Measurements from ENCODE around the gene STX1A. TPM values are rescaled to one million over a fixed set of nuclear protein-coding genes. Genes with fewer than 3 reads are reported as not detected.

Gene STX1A
- total RNA-seq (2012; rRNA removed) (9.3 and 10.0 TPM in 2 replicates), polyA plus RNA-seq (2012; rRNA removed) (22.0 and 22.6 TPM in 2 replicates), Bru-seq, nascent RNA (percentile 65 among the genes with signal in this experiment), BruChase-seq, experiment 1, labeled RNA remaining after a 6-hour chase (percentile 68 among the genes with signal in this experiment), BruChase-seq, experiment 2, labeled RNA remaining after a 2-hour chase (percentile 63 among the genes with signal in this experiment)
- polyA plus RNA-seq (2012; cell fraction: cytosol; rRNA removed), result 9.5 and 18.4 TPM in 2 replicates
- polyA plus RNA-seq (2012; cell fraction: nucleus; rRNA removed; ENCODE audit: low replicate concordance), result 99.0 and 183 TPM in 2 replicates
- long read RNA-seq, partial matches to known transcripts, result 0 of 8 reads
- long read RNA-seq, other reads (novel, unspliced or antisense), result 8 of 8 reads

DNA sequence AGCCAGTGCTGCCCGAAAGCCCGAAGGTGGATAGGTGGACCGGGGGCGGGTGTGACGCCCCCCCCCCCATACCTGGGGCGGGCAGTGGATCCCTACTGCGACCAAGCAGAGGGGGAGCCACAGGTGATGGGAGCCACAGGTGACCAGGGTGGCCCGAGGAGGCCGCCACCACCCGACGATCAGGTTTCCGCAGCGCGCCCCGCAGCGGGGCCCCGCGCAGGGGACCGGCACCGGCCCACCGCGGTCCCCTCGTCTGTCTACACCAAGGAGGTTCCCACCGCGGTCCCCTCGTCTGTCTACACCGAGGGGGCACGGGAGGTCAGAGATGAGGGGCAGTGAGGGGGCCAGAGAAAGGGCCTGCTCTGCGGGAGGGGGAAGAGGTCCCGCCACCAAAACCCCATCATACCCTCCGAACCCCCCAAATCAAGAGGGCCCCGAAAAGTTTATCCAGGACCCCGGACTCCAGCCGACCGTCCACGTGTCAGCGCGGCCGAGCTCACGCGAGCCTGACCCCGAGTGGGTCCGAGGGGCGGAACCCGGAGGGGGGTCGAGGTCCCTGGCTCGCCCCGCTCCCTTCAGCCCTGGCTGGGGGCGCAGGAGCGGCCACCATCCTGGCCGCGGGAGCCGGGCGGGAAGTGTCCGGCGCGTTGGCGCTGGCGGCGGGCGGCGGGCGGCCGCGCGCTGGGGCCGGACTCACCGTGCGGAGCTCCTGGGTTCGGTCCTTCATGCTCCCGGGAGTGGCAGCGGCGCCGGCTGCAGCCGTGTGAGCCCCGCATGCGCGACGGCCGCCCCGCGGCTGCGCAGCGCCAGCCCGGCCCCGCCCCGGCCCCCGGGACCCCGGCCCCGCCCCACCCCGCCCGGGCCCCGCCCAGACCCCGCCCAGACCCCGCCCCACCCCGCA is at the start of gene STX1A:
TSS of gene STX1A (minus strand) at position 765 of the 901 bp plus-strand sequence. CDS start at position 727, 38 bp downstream.
- in situ Hi-C loops (cut with MboI; ENCODE audit: low sequenced_read_pairs), result no loop called here

More for the DNA sequence above, at the start of gene STX1A:
- WGBS, 2 experiments (ENCODE audit: extremely low coverage in 2 of 2, insufficient read length in 1 of 2), result 1% methylated on average over 28 of the region's 96 CpGs; no CpG with 5 or more reads in 1 of the 2 experiments
- H3K4me3 ChIP-seq (ENCODE audit: insufficient read depth, low read depth, low read length), result peak within 1 kb of the TSS; percentile 65
- no peak within 1 kb of the TSS for H3K18ac ChIP-seq (ENCODE audit: low read depth, low read length)
- H2BK20ac ChIP-seq (ENCODE audit: low read depth, low read length), result no peak within 1 kb of the TSS
- BruUV-seq (replicated peaks), result TSS peak; percentile 36
- peak within 1 kb of the TSS; percentile 51 to 70; a peak in 2 of 4 replicates for H4K8ac ChIP-seq (ENCODE audit: low read depth in 2 of 2, low read length in 2 of 2)
- H3K9me1 ChIP-seq (ENCODE audit: insufficient read depth, low read length), result peaks cover 17% of the 10 kb centered on the region
- CTCF ChIA-PET, result no interaction called here
- H3K4ac ChIP-seq (ENCODE audit: low read depth, low read length), result peak within 1 kb of the TSS; percentile 62
- no peak for TF ChIP-seq RAD21 (IDR thresholded peaks at IDR 0.05; ENCODE audit: low read length)
- TF ChIP-seq NFE2L2 (IDR thresholded peaks at IDR 0.05; ENCODE audit: low read depth, low read length), result no peak
- no peak for TF ChIP-seq MAFK (IDR thresholded peaks at IDR 0.05; ENCODE audit: low read depth, low read length)
- TF ChIP-seq, protein P1, sequence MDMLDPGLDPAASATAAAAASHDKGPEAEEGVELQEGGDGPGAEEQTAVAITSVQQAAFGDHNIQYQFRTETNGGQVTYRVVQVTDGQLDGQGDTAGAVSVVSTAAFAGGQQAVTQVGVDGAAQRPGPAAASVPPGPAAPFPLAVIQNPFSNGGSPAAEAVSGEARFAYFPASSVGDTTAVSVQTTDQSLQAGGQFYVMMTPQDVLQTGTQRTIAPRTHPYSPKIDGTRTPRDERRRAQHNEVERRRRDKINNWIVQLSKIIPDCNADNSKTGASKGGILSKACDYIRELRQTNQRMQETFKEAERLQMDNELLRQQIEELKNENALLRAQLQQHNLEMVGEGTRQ (IDR thresholded peaks at IDR 0.05; ENCODE audit: low read depth, low read length), result no peak
- TF ChIP-seq POLR2A (IDR thresholded peaks at IDR 0.05; ENCODE audit: low read depth, low read length), result peak; percentile 77
- TF ChIP-seq, protein P2, sequence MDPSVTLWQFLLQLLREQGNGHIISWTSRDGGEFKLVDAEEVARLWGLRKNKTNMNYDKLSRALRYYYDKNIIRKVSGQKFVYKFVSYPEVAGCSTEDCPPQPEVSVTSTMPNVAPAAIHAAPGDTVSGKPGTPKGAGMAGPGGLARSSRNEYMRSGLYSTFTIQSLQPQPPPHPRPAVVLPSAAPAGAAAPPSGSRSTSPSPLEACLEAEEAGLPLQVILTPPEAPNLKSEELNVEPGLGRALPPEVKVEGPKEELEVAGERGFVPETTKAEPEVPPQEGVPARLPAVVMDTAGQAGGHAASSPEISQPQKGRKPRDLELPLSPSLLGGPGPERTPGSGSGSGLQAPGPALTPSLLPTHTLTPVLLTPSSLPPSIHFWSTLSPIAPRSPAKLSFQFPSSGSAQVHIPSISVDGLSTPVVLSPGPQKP (IDR thresholded peaks at IDR 0.05; ENCODE audit: borderline replicate concordance, low read depth, low read length), result no peak
- peak; percentile 70 for TF ChIP-seq MXI1 (IDR thresholded peaks at IDR 0.05; ENCODE audit: borderline replicate concordance, low read depth, low read length)
- TF ChIP-seq CEBPB (IDR thresholded peaks at IDR 0.05; ENCODE audit: low read depth, low read length), result no peak
- no peak for TF ChIP-seq RFX5 (IDR thresholded peaks at IDR 0.05; ENCODE audit: low read depth, low read length)
- TF ChIP-seq CHD1 (IDR thresholded peaks at IDR 0.05; ENCODE audit: low read depth, low read length), result no peak
- POLR2A ChIA-PET (ENCODE audit: unreplicated experiment), result no interaction called here
- H3K9ac ChIP-seq (ENCODE audit: low read depth, low read length), result peak within 1 kb of the TSS; percentile 49
- dilution Hi-C loops (cut with HindIII; ENCODE audit: low sequenced_read_pairs, unreplicated experiment), result no loop called here
- H4K5ac ChIP-seq (ENCODE audit: low read depth, low read length), result no peak within 1 kb of the TSS
- no peak within 1 kb of the TSS; the same call in 1 of the 2 replicates for H3K56ac ChIP-seq (ENCODE audit: extremely low read depth, insufficient read depth, low read length)
- H2AK9ac ChIP-seq (replicated peaks; ENCODE audit: low read depth, low read length, poor library complexity), result peak within 1 kb of the TSS; percentile 94
- H3K27ac ChIP-seq (ENCODE audit: insufficient read depth, low read length), result peak within 1 kb of the TSS; percentile 47; the same call in 1 of the 2 replicates
- intact Hi-C loops (cut with micrococcal nuclease), result loop anchor here (5.0 kb wide), 2 partner anchors 37 to 52 kb away; partner anchors contain the start of genes BUD23, DNAJC30 and VPS37D
- H3K27me3 ChIP-seq (ENCODE audit: control insufficient read depth, insufficient read depth, low read length), result no peaks in the 10 kb centered on the region
- peak within 1 kb of the TSS; percentile 85 for H2AFZ ChIP-seq (replicated peaks; ENCODE audit: low read length, poor library complexity)
- H3K23ac ChIP-seq (ENCODE audit: low read depth, low read length), result peak within 1 kb of the TSS; percentile 70; the same call in 1 of the 2 replicates
- no peaks in the 10 kb centered on the region for H3K9me3 ChIP-seq (ENCODE audit: control insufficient read depth, insufficient read depth, low read length)
- peak within 1 kb of the TSS; percentile 29 for H2BK120ac ChIP-seq (ENCODE audit: low read depth, low read length)
- peaks cover 8 to 42% of the 10 kb centered on the region in 2 experiments for H3K79me1 ChIP-seq (ENCODE audit: low read depth in 1 of 2, low read length in 2 of 2)
- peak within 1 kb of the TSS; percentile 97 for H3K4me2 ChIP-seq (ENCODE audit: low read depth, low read length)
- peak within 1 kb of the TSS; percentile 67 for H3K14ac ChIP-seq (replicated peaks; ENCODE audit: low read depth, low read length)
- H4K91ac ChIP-seq (ENCODE audit: insufficient read depth, low read depth, low read length), result peak within 1 kb of the TSS; percentile 58; the same call in 1 of the 2 replicates
- peak; percentile 59 for DNase-seq
- H2BK5ac ChIP-seq (ENCODE audit: low read depth, low read length, poor library complexity, severe bottlenecking), result peak within 1 kb of the TSS; percentile 27
- no peaks in the 10 kb centered on the region; the same call in 1 of the 2 replicates for H3K36me3 ChIP-seq (ENCODE audit: control insufficient read depth, insufficient read depth, low read length)
- peaks cover 28% of the 10 kb centered on the region for H3K4me1 ChIP-seq (ENCODE audit: control insufficient read depth, insufficient read depth, low read length)
- peak; percentile 84 for ATAC-seq (ENCODE audit: low read depth)
- H2BK15ac ChIP-seq (ENCODE audit: low read depth, low read length), result no peak within 1 kb of the TSS
- H4K20me1 ChIP-seq (ENCODE audit: insufficient read depth, low read length), result peaks cover 43% of the 10 kb centered on the region
- peak within 1 kb of the TSS; percentile 95 for H2AK5ac ChIP-seq (ENCODE audit: low read depth, low read length)
